MCF 10A (cell line): ENCODE measurements around the gene KAZN. TPM values are rescaled to one million over a fixed set of nuclear protein-coding genes. Genes with fewer than 3 reads are reported as not detected.

Source experiments
- BruUV-seq: library from RNA; stranded (reverse); fragments of 400-500 nt; replicated peaks from 2 replicates; lab custom pipeline; 2021; lab: Mats Ljungman, UMichigan
- CTCF ChIA-PET: fragments of 300-600 bp; sonication (Branson Sonifier 250); formaldehyde crosslinking; extraction: SDS; loops from one replicate; lab custom pipeline; 2021; ENCODE audit warnings: antibody characterized with exemption, inconsistent platforms; lab: Yijun Ruan, JAX
- POLR2A ChIA-PET: fragments of 300-600, 350-650 bp; sonication (Branson Sonifier 250); formaldehyde crosslinking; extraction: SDS; loops from one replicate; lab custom pipeline; 2020; ENCODE audit warnings: antibody characterized with exemption, inconsistent platforms; lab: Yijun Ruan, JAX
- DNase-seq: peaks from one replicate; pipeline ENCODE4 v3.0.0-alpha.2; 2018; ENCODE audit not compliant: unreplicated experiment
- H3K27ac Mint-ChIP-seq: one replicate; pipeline ENCODE4 v1.8.0; 2022; ENCODE audit warnings: mild to moderate bottlenecking, low read depth, mixed read lengths; ENCODE audit not compliant: unreplicated experiment
- H3K27me3 Mint-ChIP-seq: one replicate; pipeline ENCODE4 v1.8.0; 2022; ENCODE audit warnings: mixed read lengths; ENCODE audit not compliant: insufficient read depth, unreplicated experiment
- H3K36me3 Mint-ChIP-seq: one replicate; pipeline ENCODE4 v1.8.0; 2022; ENCODE audit warnings: mild to moderate bottlenecking, moderate library complexity, mixed read lengths; ENCODE audit not compliant: insufficient read depth, unreplicated experiment
- H3K4me1 Mint-ChIP-seq: one replicate; pipeline ENCODE4 v1.8.0; 2022; ENCODE audit warnings: mixed read lengths; ENCODE audit not compliant: insufficient read depth, unreplicated experiment
- H3K4me3 Mint-ChIP-seq: one replicate; pipeline ENCODE4 v1.8.0; 2022; ENCODE audit warnings: mild to moderate bottlenecking, moderate library complexity, mixed read lengths; ENCODE audit not compliant: unreplicated experiment
- H3K9me3 Mint-ChIP-seq: one replicate; pipeline ENCODE4 v1.8.0; 2022; ENCODE audit warnings: mixed read lengths; ENCODE audit not compliant: unreplicated experiment
- CTCF ChIP-seq: fragments of 200-600 bp; IDR thresholded peaks from one replicate; pipeline ENCODE4 v1.8.0; 2022; ENCODE audit warnings: antibody characterized with exemption, mild to moderate bottlenecking; ENCODE audit not compliant: unreplicated experiment
- intact Hi-C: fragments of 100-400 bp; cut with micrococcal nuclease; formaldehyde crosslinking; loops from 2 replicates; pipeline ENCODE4 v1.14.1; 2022
- total RNA-seq: library from RNA; stranded (reverse); gene quantifications from 2 replicates; pipeline ENCODE4 v1.2.3, GENCODE V29; 2022

KAZN gene
- total RNA-seq, 1 experiment from 2014 or later = 3.3 TPM

- Mint-ChIP-seq H3K9me3 (no peaks in the 10 kb centered on the region), H3K4me3 (no peak overlapping the region), H3K27ac (no peak overlapping the region), H3K4me1 (no peaks in the 10 kb centered on the region), H3K36me3 (no peaks in the 10 kb centered on the region), H3K27me3 (peaks cover 7% of the 10 kb centered on the region)
- CTCF ChIA-PET = interaction anchor here (0.6 to 1.3 kb wide), 2 partner anchors 9 to 432 kb away, joined by 3 to 4 read pairs; no protein-coding TSS in a partner anchor
- BruUV-seq = no TSS peak
- intact Hi-C loops = no loop called here
- POLR2A ChIA-PET = no interaction called here
- TF ChIP-seq CTCF = no peak
- peak; percentile 27 for DNase-seq
Observed at GRCh38 chr1:15106608-15107007, 508.1 kb downstream of the KAZN start.

GRCh38 chr1:15107058-15107687 is 508.7 kb downstream of the KAZN start:
- H3K4me1 Mint-ChIP-seq = no peaks in the 10 kb centered on the region
- no peaks in the 10 kb centered on the region for H3K9me3 Mint-ChIP-seq
- DNase-seq = no peak
- intact Hi-C loops = no loop called here
- H3K27ac Mint-ChIP-seq = no peak overlapping the region
- no peak for TF ChIP-seq CTCF
- ChIA-PET CTCF (interaction anchor here (0.6 to 1.1 kb wide), 2 partner anchors 22 to 431 kb away, joined by 3 to 4 read pairs; no protein-coding TSS in a partner anchor), POLR2A (no interaction called here)
- no peak overlapping the region for H3K4me3 Mint-ChIP-seq
- H3K36me3 Mint-ChIP-seq = no peaks in the 10 kb centered on the region
- peaks cover 2% of the 10 kb centered on the region for H3K27me3 Mint-ChIP-seq
- no TSS peak for BruUV-seq

GRCh38 chr1:15107911-15108310 is 509.4 kb downstream of the KAZN start:
- TF ChIP-seq CTCF = no peak
- Mint-ChIP-seq H3K4me3 (no peak overlapping the region), H3K9me3 (no peaks in the 10 kb centered on the region), H3K27me3 (no peaks in the 10 kb centered on the region), H3K4me1 (no peaks in the 10 kb centered on the region), H3K36me3 (no peaks in the 10 kb centered on the region), H3K27ac (no peak overlapping the region)
- DNase-seq = no peak
- CTCF ChIA-PET = interaction anchor here (1.1 to 2.1 kb wide), 2 partner anchors 9 to 21 kb away, joined by 4 read pairs; no protein-coding TSS in a partner anchor
- no TSS peak for BruUV-seq
- intact Hi-C loops = no loop called here
- POLR2A ChIA-PET = no interaction called here

GRCh38 chr1:15110128-15110866 is 511.8 kb downstream of the KAZN start:
- Mint-ChIP-seq H3K4me1 (no peaks in the 10 kb centered on the region), H3K36me3 (no peaks in the 10 kb centered on the region), H3K9me3 (no peaks in the 10 kb centered on the region), H3K27ac (no peak overlapping the region), H3K27me3 (no peaks in the 10 kb centered on the region), H3K4me3 (no peak overlapping the region)
- ChIA-PET POLR2A (no interaction called here), CTCF (no interaction called here)
- no peak for TF ChIP-seq CTCF
- no peak for DNase-seq
- no TSS peak for BruUV-seq
- intact Hi-C loops = no loop called here
